Heart left ventricle (tissue), 16 donors: Measurements from ENCODE around the gene ZFAND3. TPM values are rescaled to one million over a fixed set of nuclear protein-coding genes. Genes with fewer than 3 reads are reported as not detected.

Experiments used
- ATAC-seq, 4 donors: fragments of 200-7000 bp; cut with Tn5 transposase; one replicate each; pipeline ENCODE4 v1.9.1; 2020 to 2022; ENCODE audit warnings: moderate library complexity in 4 of 4, mild to moderate bottlenecking in 3 of 4, moderate number of reproducible peaks in 1 of 4
- DNase-seq, 5 donors: peaks; one replicate each; pipeline ENCODE4 v3.0.0-alpha.2; 2020
- H3K27ac ChIP-seq, 12 donors: fragments of 200-600 bp; sonication (generic) in 4 of 12; one replicate each; pipeline versions ENCODE4 v1.5.0 to v1.8.0; 2016 to 2022; ENCODE audit warnings: mild to moderate bottlenecking in 2 of 12
- H3K27me3 ChIP-seq, 9 donors: fragments of 200-600 bp; sonication (generic) in 2 of 9; one replicate each; pipeline versions ENCODE4 v1.5.1 to v1.8.0; 2016 to 2022; ENCODE audit warnings: mild to moderate bottlenecking in 3 of 9
- H3K36me3 ChIP-seq, 9 donors: fragments of 200-600 bp; sonication (generic) in 2 of 9; one replicate each; pipeline versions ENCODE4 v1.5.0 to v1.8.0; 2018 to 2022; ENCODE audit warnings: mild to moderate bottlenecking in 2 of 9
- H3K4me1 ChIP-seq, 12 donors: fragments of 200-600 bp; sonication (generic) in 4 of 12; one replicate each; pipeline versions ENCODE4 v1.5.0 to v1.8.0; 2016 to 2022; ENCODE audit warnings: mild to moderate bottlenecking in 3 of 12
- H3K4me3 ChIP-seq, 12 donors: fragments of 200-600 bp; sonication (generic) in 4 of 12; one replicate each; pipeline versions ENCODE4 v1.5.0 to v1.8.0; 2017 to 2022; ENCODE audit warnings: mild to moderate bottlenecking in 9 of 12, moderate library complexity in 4 of 12
- H3K9me3 ChIP-seq, 12 donors: fragments of 200-600 bp; sonication (generic) in 4 of 12; one replicate each; pipeline versions ENCODE4 v1.5.0 to v1.8.0; 2016 to 2022; ENCODE audit warnings: mild to moderate bottlenecking in 1 of 12
- CTCF ChIP-seq, 12 donors: fragments of 200-600 bp; sonication (generic) in 4 of 12; IDR thresholded peaks; one replicate each; pipeline versions ENCODE4 v1.5.0 to v1.8.0; 2018 to 2022; ENCODE audit warnings: antibody characterized with exemption in 12 of 12, mild to moderate bottlenecking in 5 of 12
- POLR2A ChIP-seq, 2 donors: fragments of 450-650 bp; IDR thresholded peaks; one replicate each; pipeline ENCODE4 v1.6.1; 2017; ENCODE audit warnings: antibody characterized with exemption in 2 of 2, mild to moderate bottlenecking in 2 of 2, moderate library complexity in 2 of 2
- WGBS, 4 donors: extraction: QIAGEN DNeasy Blood & Tissue Kit in 2 of 4; methylation state at CpG; one replicate each; pipeline versions ENCODE4 v1.1.5 to v1.1.7; 2013 to 2018; 5-methylcytosine and 5-hydroxymethylcytosine counted together
- intact Hi-C, 10 donors: fragments of 100-400 bp; cut with DNase I; formaldehyde crosslinking; loops; one replicate each; pipeline versions ENCODE4 v1.11.1 to v1.14.2; 2022
- polyA plus RNA-seq, 2 donors: library from polyadenylated mRNA; stranded (reverse); fragments of 200-250 nt; gene quantifications; one replicate each; pipeline ENCODE4 v1.2.3, GENCODE V29; 2013
- total RNA-seq, 9 donors: library from RNA; depleted of rRNA in 2 of 9; stranded (reverse); fragments of >200 nt in 2 of 9; fragmentation: NEBNext Ultra II Directional in 3 of 9; extraction: Animal tissue kit (Norgen Biotek cat#: 25700) in 3 of 9; gene quantifications; one replicate each; pipeline versions ENCODE4 v1.1.0 to v1.2.4, GENCODE V29; 2016 to 2023
- donor health status: ischemic (EF 13 %, LVEDD 7.1; RV severe dilation, severe dysfunction).
- donor health status: healthy with polysubstance abuse.
- donor health status: DM: no; HTN: yes; CAD: no.
- donor health status: DM: no; HTN: no; CAD: no.
- donor health status: ischemic (EF 25% LVEDD 6.9; RV normal size, moderate dysfunction).
- donor health status: ischemic (EF 25% LVEDD 5.7; RV mildly dilated, moderate dysfunction).
- donor health status: healthy.
- donor health status: DM: yes; HTN: yes; CAD: no.
- donor health status: ischemic (EF 35%, LVEDD 5.7; RV mildly dilated, moderate dysfunction).
- donor health status: nonischemic (EF 11% LVEDD 7.7; RV severe dilation, severe dysfunction).
- donor health status: DM: yes; HTN: yes; CAD: no.
- donor health status: PGD.
- donor health status: ischemic (EF 29% LVEDD 5.4; RV normal size, mild dysfunction).
- donor health status: nonischemic (EF 23%, LVEDD 6.1; RV moderate dilation, normal function).

ZFAND3 gene
- total and polyA plus RNA-seq, 11 donors: 29.1 to 114 (median 88.2) TPM

DNA sequence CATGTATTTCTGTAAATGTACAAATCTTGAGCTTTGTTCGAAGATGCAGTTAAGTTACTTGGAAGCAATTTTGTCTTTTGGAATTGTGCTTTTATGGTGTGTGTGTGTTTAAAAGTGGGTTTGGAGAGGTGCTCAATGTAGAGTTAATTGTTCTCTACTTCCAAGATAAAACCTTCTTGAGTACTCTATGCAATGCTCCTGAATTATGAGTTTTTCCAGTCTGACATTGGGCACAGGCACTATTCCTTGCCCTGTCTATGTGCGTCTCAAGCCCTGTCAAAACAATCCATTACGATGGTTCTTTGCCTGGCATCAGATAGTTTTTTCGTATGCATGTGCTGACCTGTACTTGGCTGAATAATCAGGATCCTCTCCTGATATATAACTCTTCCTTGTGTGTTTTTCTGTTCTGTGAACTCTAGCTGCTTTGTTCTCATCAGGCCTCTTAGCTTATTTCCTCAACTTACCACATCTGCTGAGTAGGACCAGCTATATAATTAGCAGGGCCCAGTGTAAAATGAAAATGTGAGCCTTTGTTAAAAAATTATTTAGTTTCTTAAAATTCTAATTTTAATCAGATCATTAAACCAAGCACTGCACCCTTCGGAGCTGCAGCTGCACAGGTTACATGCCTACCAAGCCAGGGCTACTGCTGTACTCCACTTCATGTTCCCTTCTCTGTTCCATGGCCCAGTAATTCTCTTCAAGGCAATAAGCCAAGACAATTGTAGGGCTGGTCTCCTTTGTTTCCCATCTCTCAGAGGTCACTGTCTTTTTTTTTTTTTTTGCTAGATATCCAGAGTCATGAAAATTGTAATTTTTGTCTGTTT lies 160.1 kb downstream of the ZFAND3 start:
- DNase-seq (no peak), ATAC-seq (peak in 1 of 4 donors; percentile 48)
- intact Hi-C loops: no loop called here
- Histone ChIP-seq H3K36me3 (no peaks in the 10 kb centered on the region), H3K4me1 (peaks cover 0 to 42% (median 23%) of the 10 kb centered on the region in 12 donors), H3K4me3 (no peak overlapping the region), H3K9me3 (peaks cover 0 to 16% (median 6%) of the 10 kb centered on the region in 12 donors), H3K27ac (no peak overlapping the region), H3K27me3 (no peaks in the 10 kb centered on the region)
- TF ChIP-seq CTCF (IDR thresholded peaks at IDR 0.05) (no peak), POLR2A (IDR thresholded peaks at IDR 0.05) (no peak)
- 75 to 93% (median 87%) methylated on average over 5 of the region's 5 CpGs for WGBS, 4 donors

- H3K36me3 ChIP-seq: no peaks in the 10 kb centered on the region
- no peak overlapping the region for H3K27ac ChIP-seq
- WGBS, 4 donors: 70 to 81% (median 74%) methylated on average over 1 of the region's 1 CpG
- no peaks in the 10 kb centered on the region for H3K27me3 ChIP-seq
- no peak for ATAC-seq
- intact Hi-C loops: no loop called here
- H3K4me1 ChIP-seq: peaks cover 0 to 42% (median 23%) of the 10 kb centered on the region in 12 donors
- TF ChIP-seq CTCF (IDR thresholded peaks at IDR 0.05): no peak
- TF ChIP-seq POLR2A (IDR thresholded peaks at IDR 0.05): no peak
- H3K9me3 ChIP-seq: peaks cover 0 to 10% (median under 1%) of the 10 kb centered on the region in 12 donors
- H3K4me3 ChIP-seq: no peak overlapping the region
- DNase-seq: no peak
Measured at GRCh38 chr6:37980222-37980595, 160.7 kb downstream of the ZFAND3 start.

DNA sequence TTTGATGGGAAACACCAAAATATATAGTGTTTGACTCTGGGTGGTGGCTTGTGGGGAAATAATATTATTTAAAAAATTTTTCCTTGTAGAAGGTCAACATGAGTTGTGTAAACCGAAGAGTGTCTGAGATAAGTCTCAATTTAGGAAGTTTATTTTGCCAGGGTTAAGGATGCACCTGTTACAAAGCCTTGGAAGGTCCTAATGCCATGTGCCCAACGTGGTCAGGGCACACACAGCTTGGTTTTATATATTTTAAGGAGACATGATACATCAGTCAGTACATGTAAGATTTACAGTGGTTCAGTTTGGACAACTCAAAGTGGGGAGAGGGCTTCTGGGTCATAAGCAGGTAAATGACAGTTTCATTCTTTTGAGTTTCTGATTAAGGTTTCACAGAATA lies 162.1 kb downstream of the ZFAND3 start:
- 82 to 86% (median 85%) methylated on average over 2 of the region's 2 CpGs for WGBS, 4 donors
- Histone ChIP-seq H3K4me3 (no peak overlapping the region), H3K27ac (no peak overlapping the region), H3K27me3 (no peaks in the 10 kb centered on the region), H3K9me3 (no peaks in the 10 kb centered on the region), H3K4me1 (peaks cover 0 to 53% (median 35%) of the 10 kb centered on the region in 12 donors), H3K36me3 (no peaks in the 10 kb centered on the region)
- ATAC-seq: no peak
- intact Hi-C loops: no loop called here
- no peak for DNase-seq
- TF ChIP-seq CTCF (IDR thresholded peaks at IDR 0.05) (no peak), POLR2A (IDR thresholded peaks at IDR 0.05) (no peak)

DNA sequence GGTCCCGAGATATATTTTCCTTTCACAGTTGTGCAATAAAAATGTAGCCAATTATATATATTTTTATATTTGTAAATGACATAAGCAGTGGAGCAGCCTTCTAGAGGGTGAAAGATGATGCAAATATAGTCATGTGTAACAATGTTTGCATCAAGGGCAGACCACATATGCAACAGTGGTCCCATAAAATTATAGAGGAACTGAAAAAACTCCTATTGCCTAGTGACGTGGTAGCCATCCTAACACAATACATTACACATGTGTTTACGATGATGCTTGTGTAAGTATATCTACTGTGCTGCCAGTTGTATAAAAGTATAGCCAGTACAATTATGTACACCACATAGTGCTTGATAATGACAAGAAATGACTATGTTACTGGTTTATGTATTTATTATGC lies 162.8 kb downstream of the ZFAND3 start:
- H3K27ac ChIP-seq: no peak overlapping the region
- ATAC-seq (no peak), DNase-seq (no peak)
- intact Hi-C loops: no loop called here
- no peaks in the 10 kb centered on the region for H3K9me3 ChIP-seq
- TF ChIP-seq CTCF (IDR thresholded peaks at IDR 0.05): no peak
- no peak for TF ChIP-seq POLR2A (IDR thresholded peaks at IDR 0.05)
- no peak overlapping the region for H3K4me3 ChIP-seq
- peaks cover 0 to 60% (median 42%) of the 10 kb centered on the region in 12 donors for H3K4me1 ChIP-seq
- H3K36me3 ChIP-seq: no peaks in the 10 kb centered on the region
- 73 to 93% (median 90%) methylated on average over 3 of the region's 3 CpGs for WGBS, 4 donors
- no peaks in the 10 kb centered on the region for H3K27me3 ChIP-seq
